HG03354 (cell line): ENCODE results near the gene ASXL1.
"Not testable (repeated sequence)": the region's sequence is repeated elsewhere in the genome, so short reads cannot be mapped to it uniquely, and the experiment has no call there.

Experiments used
- ATAC-seq: cut with Tn5 transposase; IDR thresholded peaks from one replicate; pipeline ENCODE4 v1.9.1; 2021; ENCODE audit warnings: mild to moderate bottlenecking; ENCODE audit not compliant: unreplicated experiment, poor library complexity, severe bottlenecking

ASXL1 gene

GRCh38 chr20:32358883-32359632 lies 927 bp downstream of the ASXL1 start:
- peak; percentile 22 for ATAC-seq

- ATAC-seq = no peak
Measured at GRCh38 chr20:32359633-32360332, 1.7 kb downstream of the ASXL1 start.

- no peak for ATAC-seq
Measured at GRCh38 chr20:32360333-32360634, 2.2 kb downstream of the ASXL1 start.

- no peak for ATAC-seq
Measured at GRCh38 chr20:32362901-32363364, 4.8 kb downstream of the ASXL1 start.

- no peak for ATAC-seq
Measured at GRCh38 chr20:32363492-32363891, 5.4 kb downstream of the ASXL1 start.

- no peak for ATAC-seq
Measured at GRCh38 chr20:32364554-32365208, 6.5 kb downstream of the ASXL1 start.

- ATAC-seq = no peak
Measured at GRCh38 chr20:32365564-32365963, 7.4 kb downstream of the ASXL1 start.

- peak; percentile 56 for ATAC-seq
Measured at GRCh38 chr20:32366380-32366779, 8.2 kb downstream of the ASXL1 start.

- no peak for ATAC-seq
Measured at GRCh38 chr20:32368323-32368722, 10.2 kb downstream of the ASXL1 start.

- ATAC-seq = no peak
Measured at GRCh38 chr20:32368925-32369324, 10.8 kb downstream of the ASXL1 start.

- ATAC-seq = no peak
Measured at GRCh38 chr20:32370897-32371296, 12.8 kb downstream of the ASXL1 start.

GRCh38 chr20:32378461-32378860 lies 20.3 kb downstream of the ASXL1 start:
- ATAC-seq = no peak

- not testable (repeated sequence) for ATAC-seq
Measured at GRCh38 chr20:32380037-32380436, 21.9 kb downstream of the ASXL1 start.

GRCh38 chr20:32380745-32381144 lies 22.6 kb downstream of the ASXL1 start:
- no peak for ATAC-seq

- ATAC-seq = no peak
Measured at GRCh38 chr20:32382102-32382950, 24.2 kb downstream of the ASXL1 start.

GRCh38 chr20:32383441-32383840 lies 25.3 kb downstream of the ASXL1 start:
- not testable (repeated sequence) for ATAC-seq

GRCh38 chr20:32385541-32385940 lies 27.4 kb downstream of the ASXL1 start:
- no peak for ATAC-seq

GRCh38 chr20:32386091-32386490 lies 28.0 kb downstream of the ASXL1 start:
- ATAC-seq = no peak

- no peak for ATAC-seq
Measured at GRCh38 chr20:32387252-32387651, 29.1 kb downstream of the ASXL1 start.

- ATAC-seq = no peak
Measured at GRCh38 chr20:32391003-32391402, 32.9 kb downstream of the ASXL1 start.
